HepG2 (cell line): ENCODE measurements around the gene RNF5. TPM values are rescaled to one million over a fixed set of nuclear protein-coding genes. Genes with fewer than 3 reads are reported as not detected.

Experiments
- FOXA3 ChIP-seq: IDR thresholded peaks from 2 replicates; pipeline ENCODE4 v1.6.1; 2016; ENCODE audit warnings: missing genetic modification reagents, missing compliant biosample characterization
- GFI1 ChIP-seq: sonication (generic); formaldehyde crosslinking; IDR thresholded peaks from 2 replicates; pipeline ENCODE4 v1.5.0; 2020; ENCODE audit warnings: missing genetic modification reagents, mild to moderate bottlenecking, borderline replicate concordance
- MIER3 ChIP-seq: IDR thresholded peaks from 2 replicates; pipeline ENCODE4 v1.6.1; 2016; ENCODE audit warnings: missing compliant biosample characterization, borderline replicate concordance
- MTF1 ChIP-seq: sonication (generic); formaldehyde crosslinking; IDR thresholded peaks from 2 replicates; pipeline ENCODE4 v1.5.0; 2020; ENCODE audit warnings: missing genetic modification reagents
- NRL ChIP-seq: sonication (generic); formaldehyde crosslinking; IDR thresholded peaks from 2 replicates; pipeline ENCODE4 v1.5.0; 2020; ENCODE audit warnings: missing genetic modification reagents, mild to moderate bottlenecking, moderate library complexity, borderline replicate concordance
- PHF5A ChIP-seq: IDR thresholded peaks from one replicate; pipeline ENCODE4 v1.6.1; 2018; ENCODE audit warnings: low read depth, missing genetic modification reagents; ENCODE audit not compliant: unreplicated experiment
- REXO4 ChIP-seq: sonication (generic); formaldehyde crosslinking; IDR thresholded peaks from 2 replicates; pipeline ENCODE4 v1.8.0; 2022; ENCODE audit warnings: missing genetic modification reagents, mild to moderate bottlenecking, borderline replicate concordance
- SMAD9 ChIP-seq: sonication (generic); formaldehyde crosslinking; IDR thresholded peaks from 2 replicates; pipeline ENCODE4 v1.5.1; 2020; ENCODE audit warnings: mild to moderate bottlenecking, missing genetic modification reagents
- ZBTB1 ChIP-seq: sonication (generic); formaldehyde crosslinking; IDR thresholded peaks from 2 replicates; pipeline ENCODE4 v1.4.0; 2020; ENCODE audit warnings: missing genetic modification reagents, borderline replicate concordance
- ZNF281 ChIP-seq: sonication (generic); formaldehyde crosslinking; IDR thresholded peaks from 2 replicates; pipeline ENCODE4 v1.4.0; 2020; ENCODE audit warnings: missing genetic modification reagents, borderline replicate concordance
- ZNF317 ChIP-seq: sonication (generic); formaldehyde crosslinking; IDR thresholded peaks from 2 replicates; pipeline ENCODE4 v1.5.0; 2020; ENCODE audit warnings: mild to moderate bottlenecking, missing genetic modification reagents
- ZNF382 ChIP-seq: sonication (generic); formaldehyde crosslinking; IDR thresholded peaks from 2 replicates; pipeline ENCODE4 v1.5.0; 2020; ENCODE audit warnings: missing genetic modification reagents, mild to moderate bottlenecking, borderline replicate concordance
- ZNF768 ChIP-seq: sonication (generic); formaldehyde crosslinking; IDR thresholded peaks from 2 replicates; pipeline ENCODE4 v1.4.0; 2020; ENCODE audit warnings: missing genetic modification reagents
- ZSCAN20 ChIP-seq: sonication (generic); formaldehyde crosslinking; IDR thresholded peaks from 2 replicates; pipeline ENCODE4 v1.4.0; 2020; ENCODE audit warnings: missing genetic modification reagents, mild to moderate bottlenecking, borderline replicate concordance
- ZSCAN22 ChIP-seq: sonication (generic); formaldehyde crosslinking; IDR thresholded peaks from 2 replicates; pipeline ENCODE4 v1.4.0; 2020; ENCODE audit warnings: mild to moderate bottlenecking, missing genetic modification reagents
- ZSCAN31 ChIP-seq: sonication (generic); formaldehyde crosslinking; IDR thresholded peaks from 2 replicates; pipeline ENCODE4 v1.5.0; 2020; ENCODE audit warnings: low read depth, mild to moderate bottlenecking, missing genetic modification reagents
- polyA plus RNA-seq, 8 experiments: library from polyadenylated mRNA; depleted of rRNA in 3 of 8; stranded (reverse) in 7 of 8; unstranded in 1 of 8; fragments of >200 nt; fragmentation: Illumina TruSeq in 4 of 8; extraction: Trizol in 4 of 8; gene quantifications; 2 replicates each; pipeline versions ENCODE4 v1.2.1 to v1.2.3, GENCODE V29; 2011 to 2016; ENCODE audit warnings: low read depth in 4 of 8, missing spikeins in 1 of 8, mixed read lengths in 1 of 8; ENCODE audit not compliant: insufficient read depth in 1 of 8
- total RNA-seq, 5 experiments: library from RNA; depleted of rRNA; stranded (reverse); fragments of >200 nt; fragmentation: Illumina TruSeq; extraction: Trizol; gene quantifications; 2 replicates each; pipeline ENCODE4 v1.2.3, GENCODE V29; 2016; ENCODE audit warnings: low read depth in 1 of 5
- TF ChIP-seq, protein P1 (sequence below): IDR thresholded peaks from 2 replicates; pipeline ENCODE4 v1.4.0; 2020; ENCODE audit warnings: mild to moderate bottlenecking, missing genetic modification reagents
- TF ChIP-seq, protein P2 (sequence below): sonication (generic); formaldehyde crosslinking; IDR thresholded peaks from 2 replicates; pipeline ENCODE4 v1.4.0; 2020; ENCODE audit warnings: missing genetic modification reagents, mild to moderate bottlenecking, borderline replicate concordance

RNF5 gene
- total and polyA plus RNA-seq, 2 of the 13 experiments (the other 11 are each of a cell fraction or from before 2014, with no cell fraction given) = 98.0 to 131 TPM

GRCh38 chr6:32175711-32176475 is 2.3 kb upstream of the RNF5 start, which contains the start of gene AGPAT1 (continued):
- TF ChIP-seq, protein P1, sequence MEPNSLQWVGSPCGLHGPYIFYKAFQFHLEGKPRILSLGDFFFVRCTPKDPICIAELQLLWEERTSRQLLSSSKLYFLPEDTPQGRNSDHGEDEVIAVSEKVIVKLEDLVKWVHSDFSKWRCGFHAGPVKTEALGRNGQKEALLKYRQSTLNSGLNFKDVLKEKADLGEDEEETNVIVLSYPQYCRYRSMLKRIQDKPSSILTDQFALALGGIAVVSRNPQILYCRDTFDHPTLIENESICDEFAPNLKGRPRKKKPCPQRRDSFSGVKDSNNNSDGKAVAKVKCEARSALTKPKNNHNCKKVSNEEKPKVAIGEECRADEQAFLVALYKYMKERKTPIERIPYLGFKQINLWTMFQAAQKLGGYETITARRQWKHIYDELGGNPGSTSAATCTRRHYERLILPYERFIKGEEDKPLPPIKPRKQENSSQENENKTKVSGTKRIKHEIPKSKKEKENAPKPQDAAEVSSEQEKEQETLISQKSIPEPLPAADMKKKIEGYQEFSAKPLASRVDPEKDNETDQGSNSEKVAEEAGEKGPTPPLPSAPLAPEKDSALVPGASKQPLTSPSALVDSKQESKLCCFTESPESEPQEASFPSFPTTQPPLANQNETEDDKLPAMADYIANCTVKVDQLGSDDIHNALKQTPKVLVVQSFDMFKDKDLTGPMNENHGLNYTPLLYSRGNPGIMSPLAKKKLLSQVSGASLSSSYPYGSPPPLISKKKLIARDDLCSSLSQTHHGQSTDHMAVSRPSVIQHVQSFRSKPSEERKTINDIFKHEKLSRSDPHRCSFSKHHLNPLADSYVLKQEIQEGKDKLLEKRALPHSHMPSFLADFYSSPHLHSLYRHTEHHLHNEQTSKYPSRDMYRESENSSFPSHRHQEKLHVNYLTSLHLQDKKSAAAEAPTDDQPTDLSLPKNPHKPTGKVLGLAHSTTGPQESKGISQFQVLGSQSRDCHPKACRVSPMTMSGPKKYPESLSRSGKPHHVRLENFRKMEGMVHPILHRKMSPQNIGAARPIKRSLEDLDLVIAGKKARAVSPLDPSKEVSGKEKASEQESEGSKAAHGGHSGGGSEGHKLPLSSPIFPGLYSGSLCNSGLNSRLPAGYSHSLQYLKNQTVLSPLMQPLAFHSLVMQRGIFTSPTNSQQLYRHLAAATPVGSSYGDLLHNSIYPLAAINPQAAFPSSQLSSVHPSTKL = 0 out of 2 replicates have a peak, but pooled peaks have one; percentile 22
- no peak for TF ChIP-seq MTF1 (CRISPR knock-in tag)
- TF ChIP-seq PHF5A = no peak
- TF ChIP-seq MIER3 (CRISPR knock-in tag) = peak; percentile 53; the same call in 1 of the 2 replicates
- no peak for TF ChIP-seq GFI1
- 0 out of 2 replicates have a peak, but pooled peaks have one; percentile 21 for TF ChIP-seq ZSCAN31
- TF ChIP-seq, protein P2, sequence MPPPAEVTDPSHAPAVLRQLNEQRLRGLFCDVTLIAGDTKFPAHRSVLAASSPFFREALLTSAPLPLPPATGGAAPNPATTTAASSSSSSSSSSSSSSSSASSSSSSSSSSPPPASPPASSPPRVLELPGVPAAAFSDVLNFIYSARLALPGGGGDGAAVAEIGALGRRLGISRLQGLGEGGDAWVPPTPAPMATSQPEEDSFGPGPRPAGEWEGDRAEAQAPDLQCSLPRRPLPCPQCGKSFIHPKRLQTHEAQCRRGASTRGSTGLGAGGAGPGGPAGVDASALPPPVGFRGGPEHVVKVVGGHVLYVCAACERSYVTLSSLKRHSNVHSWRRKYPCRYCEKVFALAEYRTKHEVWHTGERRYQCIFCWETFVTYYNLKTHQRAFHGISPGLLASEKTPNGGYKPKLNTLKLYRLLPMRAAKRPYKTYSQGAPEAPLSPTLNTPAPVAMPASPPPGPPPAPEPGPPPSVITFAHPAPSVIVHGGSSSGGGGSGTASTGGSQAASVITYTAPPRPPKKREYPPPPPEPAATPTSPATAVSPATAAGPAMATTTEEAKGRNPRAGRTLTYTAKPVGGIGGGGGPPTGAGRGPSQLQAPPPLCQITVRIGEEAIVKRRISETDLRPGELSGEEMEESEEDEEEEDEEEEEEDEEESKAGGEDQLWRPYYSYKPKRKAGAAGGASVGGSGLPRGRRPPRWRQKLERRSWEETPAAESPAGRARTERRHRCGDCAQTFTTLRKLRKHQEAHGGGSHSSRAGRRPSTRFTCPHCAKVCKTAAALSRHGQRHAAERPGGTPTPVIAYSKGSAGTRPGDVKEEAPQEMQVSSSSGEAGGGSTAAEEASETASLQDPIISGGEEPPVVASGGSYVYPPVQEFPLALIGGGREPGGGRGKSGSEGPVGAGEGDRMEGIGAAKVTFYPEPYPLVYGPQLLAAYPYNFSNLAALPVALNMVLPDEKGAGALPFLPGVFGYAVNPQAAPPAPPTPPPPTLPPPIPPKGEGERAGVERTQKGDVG (CRISPR knock-in tag) = no peak
- no peak for TF ChIP-seq ZNF382 (CRISPR knock-in tag)
- TF ChIP-seq ZNF281 = peak; percentile 24; the same call in 1 of the 2 replicates
- TF ChIP-seq FOXA3 (CRISPR knock-in tag) = peak; percentile 8; the same call in 1 of the 2 replicates
- peak; percentile 43; the same call in 1 of the 2 replicates for TF ChIP-seq ZNF317 (CRISPR knock-in tag)
- TF ChIP-seq ZNF768 (CRISPR knock-in tag) = peak; percentile 68; the same call in 1 of the 2 replicates
- no peak for TF ChIP-seq ZBTB1
- TF ChIP-seq ZSCAN20 = no peak
- peak; percentile 89 for TF ChIP-seq NRL (CRISPR knock-in tag)
- TF ChIP-seq SMAD9 = no peak
- TF ChIP-seq ZSCAN22 (CRISPR knock-in tag) = no peak
- no peak for TF ChIP-seq REXO4
